Mesenchymal stem cell (in vitro differentiated cells and primary cell): Measurements from ENCODE around the gene VMP1.
"Not testable (repeated sequence)": the region's sequence is repeated elsewhere in the genome, so short reads cannot be mapped to it uniquely, and the experiment has no call there.

Experiments used
- DNase-seq: peaks from one replicate; pipeline ENCODE4 v3.0.0-alpha.2; 2013
- H2AFZ ChIP-seq: one replicate; pipeline ENCODE4 v1.6.1; 2013; ENCODE audit warnings: low read depth, mild to moderate bottlenecking, control low read depth, inconsistent platforms, low read length, moderate library complexity
- H2AK5ac ChIP-seq: 2 replicates; pipeline ENCODE4 v1.6.1; 2013; ENCODE audit warnings: low read length, moderate library complexity, mild to moderate bottlenecking, inconsistent platforms; ENCODE audit not compliant: severe bottlenecking
- H2BK120ac ChIP-seq: one replicate; pipeline ENCODE4 v1.6.1; 2013; ENCODE audit warnings: low read depth, mild to moderate bottlenecking, inconsistent platforms, low read length, moderate library complexity
- H2BK12ac ChIP-seq, 2 experiments: one replicate each; pipeline ENCODE4 v1.6.1; 2013; ENCODE audit warnings: inconsistent platforms in 2 of 2, low read length in 2 of 2, mild to moderate bottlenecking in 2 of 2, moderate library complexity in 2 of 2, control low read depth in 1 of 2
- H2BK15ac ChIP-seq: one replicate; pipeline ENCODE4 v1.6.1; 2013; ENCODE audit warnings: mild to moderate bottlenecking, low read depth, inconsistent platforms; ENCODE audit not compliant: poor library complexity, severe bottlenecking
- H2BK5ac ChIP-seq: 2 replicates; pipeline ENCODE4 v1.6.1; 2013; ENCODE audit warnings: low read depth, mild to moderate bottlenecking, low read length, control low read depth, inconsistent platforms; ENCODE audit not compliant: poor library complexity, severe bottlenecking
- H3K14ac ChIP-seq, 2 experiments: one replicate each; pipeline ENCODE4 v1.6.1; 2013; ENCODE audit warnings: inconsistent platforms in 2 of 2, low read length in 2 of 2, control low read depth in 1 of 2, mild to moderate bottlenecking in 1 of 2, moderate library complexity in 1 of 2
- H3K18ac ChIP-seq, 2 experiments: one replicate each; pipeline ENCODE4 v1.6.1; 2013; ENCODE audit warnings: inconsistent platforms in 2 of 2, low read length in 2 of 2, control low read depth in 1 of 2, low read depth in 1 of 2, mild to moderate bottlenecking in 1 of 2
- H3K23ac ChIP-seq, 2 experiments: one replicate each; pipeline ENCODE4 v1.6.1; 2013; ENCODE audit warnings: inconsistent platforms in 2 of 2, low read length in 2 of 2, mild to moderate bottlenecking in 2 of 2, moderate library complexity in 2 of 2, control low read depth in 1 of 2
- H3K27ac ChIP-seq: 2 replicates; pipeline ENCODE4 v1.5.1; 2013; ENCODE audit warnings: mild to moderate bottlenecking, moderate library complexity, low read length, control low read depth, inconsistent platforms; ENCODE audit not compliant: poor library complexity, severe bottlenecking
- H3K27me3 ChIP-seq, 2 experiments: 2 replicates each; pipeline versions ENCODE4 v1.6.1 to v1.7.0; 2013; ENCODE audit warnings: low read length in 2 of 2, mild to moderate bottlenecking in 2 of 2, moderate library complexity in 2 of 2, control low read depth in 1 of 2, inconsistent platforms in 1 of 2; ENCODE audit not compliant: control insufficient read depth in 1 of 2, insufficient read depth in 1 of 2
- H3K36me3 ChIP-seq, 2 experiments: 2 replicates each; pipeline versions ENCODE4 v1.6.1 to v1.7.0; 2013; ENCODE audit warnings: low read length in 2 of 2, control low read depth in 1 of 2, inconsistent platforms in 1 of 2, low read depth in 1 of 2, mild to moderate bottlenecking in 1 of 2; ENCODE audit not compliant: insufficient read depth in 2 of 2, control insufficient read depth in 1 of 2
- H3K4ac ChIP-seq, 2 experiments: one replicate each; pipeline ENCODE4 v1.6.1; 2013; ENCODE audit warnings: inconsistent platforms in 2 of 2, low read length in 2 of 2, mild to moderate bottlenecking in 2 of 2, moderate library complexity in 2 of 2, control low read depth in 1 of 2, low read depth in 1 of 2
- H3K4me1 ChIP-seq: 2 replicates; pipeline ENCODE4 v1.6.1; 2013; ENCODE audit warnings: low read depth, low read length, control low read depth; ENCODE audit not compliant: control insufficient read depth, insufficient read depth
- H3K4me2 ChIP-seq: 2 replicates; pipeline ENCODE4 v1.6.1; 2013; ENCODE audit warnings: low read length, mild to moderate bottlenecking, inconsistent platforms; ENCODE audit not compliant: poor library complexity, severe bottlenecking
- H3K4me3 ChIP-seq, 2 experiments: 2 replicates each; pipeline versions ENCODE4 v1.5.1 to v1.7.0; 2013; ENCODE audit warnings: low read length in 2 of 2, mild to moderate bottlenecking in 2 of 2, control low read depth in 1 of 2, low read depth in 1 of 2; ENCODE audit not compliant: insufficient read depth in 1 of 2
- H3K79me1 ChIP-seq: replicated peaks from 2 replicates; pipeline ENCODE4 v1.6.1; 2013; ENCODE audit warnings: mild to moderate bottlenecking, control low read depth, low read length, inconsistent platforms; ENCODE audit not compliant: poor library complexity, severe bottlenecking
- H3K9ac ChIP-seq: 2 replicates; pipeline ENCODE4 v1.7.0; 2013; ENCODE audit warnings: mild to moderate bottlenecking, low read length, moderate library complexity
- H3K9me3 ChIP-seq: 2 replicates; pipeline ENCODE4 v1.7.0; 2013; ENCODE audit warnings: mild to moderate bottlenecking, low read length; ENCODE audit not compliant: control insufficient read depth
- H4K8ac ChIP-seq: one replicate; pipeline ENCODE4 v1.6.1; 2013; ENCODE audit warnings: inconsistent platforms, mild to moderate bottlenecking, low read length, moderate library complexity
- H4K91ac ChIP-seq: one replicate; pipeline ENCODE4 v1.6.1; 2013; ENCODE audit warnings: mild to moderate bottlenecking, low read length, inconsistent platforms
- WGBS: methylation state at CpG from one replicate; pipeline ENCODE4 v1.1.7; 2013; ENCODE audit warnings: mixed read lengths; 5-methylcytosine and 5-hydroxymethylcytosine counted together

VMP1 gene

GRCh38 chr17:59827721-59828477 lies 120.4 kb downstream of the VMP1 start:
- Histone ChIP-seq H3K9ac (peak overlapping the region; percentile 88), H2AFZ (no peak overlapping the region), H2AK5ac (peak overlapping the region; percentile 78), H2BK12ac (peak overlapping the region; percentile 37 to 89), H3K27me3 (no peaks in the 10 kb centered on the region), H3K18ac (peak overlapping the region; percentile 71 to 79), H3K23ac (no peak overlapping the region), H3K27ac (peak overlapping the region; percentile 97), H2BK5ac (peak overlapping the region; percentile 76), H2BK120ac (peak overlapping the region; percentile 85), H3K4me1 (peaks cover 17% of the 10 kb centered on the region), H4K8ac (peak overlapping the region; percentile 80), H3K36me3 (no peaks in the 10 kb centered on the region), H3K4ac (peak overlapping the region in 1 of 2 experiments; percentile 71), H3K14ac (no peak overlapping the region), H3K79me1 (peaks cover 2% of the 10 kb centered on the region), H2BK15ac (peak overlapping the region; percentile 83), H4K91ac (peak overlapping the region; percentile 92), H3K4me2 (no peak overlapping the region), H3K9me3 (no peaks in the 10 kb centered on the region), H3K4me3 (no peak overlapping the region)
- 62% methylated on average over 5 of the region's 5 CpGs for WGBS
- peak; percentile 33 for DNase-seq

DNA sequence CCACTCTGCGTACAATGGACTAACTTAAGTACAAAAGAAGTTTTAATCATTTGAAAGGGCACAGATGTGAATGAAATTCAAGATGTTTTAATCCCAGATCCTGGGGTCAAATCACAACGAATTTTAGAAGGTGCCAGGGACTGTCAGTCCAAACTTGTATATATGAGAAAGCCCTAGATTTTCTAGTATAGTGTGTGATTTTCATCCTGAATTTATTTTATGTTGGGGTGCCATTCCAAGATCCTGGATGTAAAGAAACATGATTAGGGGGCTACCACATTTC lies 121.0 kb downstream of the VMP1 start:
- DNase-seq: no peak
- Histone ChIP-seq H3K23ac (no peak overlapping the region), H3K18ac (peak overlapping the region in 1 of 2 experiments; percentile 92), H3K79me1 (peaks cover 2% of the 10 kb centered on the region), H3K4me2 (no peak overlapping the region), H3K4me1 (peaks cover 17% of the 10 kb centered on the region), H2BK15ac (no peak overlapping the region), H4K91ac (no peak overlapping the region), H3K14ac (peak overlapping the region in 1 of 2 experiments; percentile 57), H3K4ac (no peak overlapping the region), H3K27me3 (no peaks in the 10 kb centered on the region), H2BK5ac (peak overlapping the region; percentile 14), H3K9ac (peak overlapping the region; percentile 88), H2AK5ac (peak overlapping the region; percentile 78), H3K27ac (peak overlapping the region; percentile 97), H3K4me3 (no peak overlapping the region), H2AFZ (no peak overlapping the region), H2BK12ac (no peak overlapping the region), H2BK120ac (peak overlapping the region; percentile 79), H4K8ac (no peak overlapping the region), H3K9me3 (no peaks in the 10 kb centered on the region), H3K36me3 (no peaks in the 10 kb centered on the region)
- WGBS: 94% methylated on average over 2 of the region's 2 CpGs

DNA sequence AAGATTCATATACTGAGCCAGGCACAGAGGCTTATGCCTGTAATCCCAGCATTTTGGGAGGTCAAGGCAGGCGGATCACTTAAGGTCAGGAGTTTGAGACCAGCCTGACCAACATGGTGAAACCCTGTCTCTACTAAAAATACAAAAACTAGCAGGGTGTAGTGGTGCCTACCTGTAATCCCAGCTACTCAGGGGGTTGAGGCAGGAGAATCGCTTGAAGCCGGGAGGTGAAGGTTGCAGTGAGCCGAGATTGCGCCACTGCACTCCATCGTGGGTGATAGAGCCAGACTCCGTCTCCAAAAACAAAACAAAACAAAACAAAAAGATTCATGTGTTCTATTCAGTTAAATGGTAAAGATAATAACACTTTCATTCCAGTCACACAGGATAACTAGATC lies 121.4 kb downstream of the VMP1 start:
- 48% methylated on average over 3 of the region's 7 CpGs for WGBS
- Histone ChIP-seq H3K4me2 (peak overlapping the region; percentile 47), H2BK12ac (peak overlapping the region; percentile 72 to 77)

GRCh38 chr17:59829217-59830006 lies 122.0 kb downstream of the VMP1 start:
- DNase-seq: peak; percentile 98
- H3K4me3 ChIP-seq: peak overlapping the region in 1 of 2 experiments; percentile 67
- no peaks in the 10 kb centered on the region for H3K27me3 ChIP-seq
- peak overlapping the region; percentile 97 for H3K27ac ChIP-seq
- no peak overlapping the region for H2BK120ac ChIP-seq
- no peak overlapping the region for H4K91ac ChIP-seq
- no CpG with 5 or more reads among the region's 4 CpGs for WGBS
- H3K36me3 ChIP-seq: peaks cover 0 to 4% of the 10 kb centered on the region in 2 experiments
- peaks cover 19% of the 10 kb centered on the region for H3K4me1 ChIP-seq
- no peak overlapping the region for H2BK12ac ChIP-seq
- H3K18ac ChIP-seq: peak overlapping the region in 1 of 2 experiments; percentile 53
- H2AK5ac ChIP-seq: peak overlapping the region; percentile 71
- no peak overlapping the region for H2AFZ ChIP-seq
- peak overlapping the region; percentile 88 for H3K9ac ChIP-seq
- peaks cover 4% of the 10 kb centered on the region for H3K79me1 ChIP-seq
- no peak overlapping the region for H4K8ac ChIP-seq
- H3K14ac ChIP-seq: no peak overlapping the region
- H3K4me2 ChIP-seq: no peak overlapping the region
- H2BK5ac ChIP-seq: peak overlapping the region; percentile 91
- H3K23ac ChIP-seq: no peak overlapping the region
- no peak overlapping the region for H2BK15ac ChIP-seq
- H3K9me3 ChIP-seq: no peaks in the 10 kb centered on the region
- H3K4ac ChIP-seq: no peak overlapping the region

More for the DNA sequence above, 121.4 kb downstream of the VMP1 start:
- H3K27me3 ChIP-seq, H2AFZ ChIP-seq, H3K36me3 ChIP-seq, H2BK15ac ChIP-seq, DNase-seq, H3K79me1 ChIP-seq, H3K23ac ChIP-seq, H3K9me3 ChIP-seq: not testable (repeated sequence)
- Histone ChIP-seq H2BK120ac (peak overlapping the region; percentile 79), H2AK5ac (peak overlapping the region; percentile 92), H4K91ac (peak overlapping the region; percentile 93), H3K4ac (peak overlapping the region; percentile 59 to 64), H3K4me1 (peaks cover 17% of the 10 kb centered on the region), H3K4me3 (peak overlapping the region in 1 of 2 experiments; percentile 36), H4K8ac (peak overlapping the region; percentile 64), H3K14ac (peak overlapping the region in 1 of 2 experiments; percentile 48), H2BK5ac (peak overlapping the region; percentile 90), H3K27ac (peak overlapping the region; percentile 97), H3K18ac (peak overlapping the region; percentile 83 to 92), H3K9ac (peak overlapping the region; percentile 88)
